ENCODE results near the gene ASB3. TPM values are rescaled to one million over a fixed set of nuclear protein-coding genes. Genes with fewer than 3 reads are reported as not detected.

ASB3 gene
- total and polyA plus RNA-seq, 2 donors (not counting 3 experiments of a cell fraction or from before 2014, with no cell fraction given) = 20.3 to 20.5 TPM

DNA sequence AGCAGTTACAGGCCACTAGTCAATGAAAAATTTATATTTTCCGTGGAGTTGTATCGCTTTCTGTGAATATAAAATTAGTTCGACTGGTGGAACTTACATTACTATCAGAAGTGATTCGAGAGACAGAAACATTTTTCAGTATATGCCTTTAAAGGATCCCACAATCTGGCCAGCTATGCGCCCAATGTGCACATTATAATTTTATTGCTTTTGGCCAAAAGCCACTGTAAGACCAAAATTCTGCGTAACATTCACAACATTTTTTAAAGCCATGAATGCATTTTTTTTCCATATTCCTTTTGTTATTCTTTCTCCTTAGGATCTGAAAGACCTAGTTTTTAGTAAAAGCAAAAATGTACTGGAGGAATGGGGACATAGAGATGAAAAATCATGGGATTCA is 150.2 kb downstream of the ASB3 start:
- DNase-seq (ENCODE audit: low read depth, low spot score) (no peak), FAIRE-seq (no peak)
- Histone ChIP-seq H2AFZ (ENCODE audit: low read depth, low read length) (no peak overlapping the region), H3K27ac (ENCODE audit: insufficient read depth, low read depth, low read length) (no peak overlapping the region), H3K9ac (replicated peaks; ENCODE audit: extremely low read depth, insufficient read depth, low read length) (no peak overlapping the region), H3K9me1 (replicated peaks; ENCODE audit: control insufficient read depth, extremely low read depth, insufficient read depth, low read length) (no peaks in the 10 kb centered on the region), H3K9me3 (replicated peaks; ENCODE audit: control insufficient read depth, insufficient read depth, low read length) (no peaks in the 10 kb centered on the region), H3K4me1 (ENCODE audit: control insufficient read depth, extremely low read depth, insufficient read depth, low read length) (no peaks in the 10 kb centered on the region), H4K20me1 (replicated peaks; ENCODE audit: control insufficient read depth, extremely low read depth, insufficient read depth, low read length) (no peaks in the 10 kb centered on the region), H3K27me3 (ENCODE audit: control insufficient read depth in 2 of 2, insufficient read depth in 2 of 2, low read length in 2 of 2) (no peaks in the 10 kb centered on the region), H3K79me2 (ENCODE audit: control insufficient read depth, insufficient read depth, low read length) (no peaks in the 10 kb centered on the region), H3K36me3 (ENCODE audit: control insufficient read depth in 2 of 2, extremely low read depth in 1 of 2, insufficient read depth in 2 of 2, low read length in 2 of 2) (no peaks in the 10 kb centered on the region), H3K4me2 (ENCODE audit: insufficient read depth, low read length) (no peak overlapping the region), H3K4me3 (replicated peaks in 1 of 3; ENCODE audit: insufficient read depth in 1 of 3, low read depth in 1 of 3, low read length in 3 of 3) (no peak overlapping the region)
- ChIA-PET POLR2A (no interaction called here), CTCF (no interaction called here)
- dilution Hi-C loops (cut with MboI; ENCODE audit: extremely low pct_ligation_motif_present, low sequenced_read_pairs) (no loop called here), intact Hi-C loops (cut with micrococcal nuclease) (no loop called here)
- TF ChIP-seq EZH2 (IDR thresholded peaks at IDR 0.05; ENCODE audit: borderline replicate concordance, low read depth, low read length, severe bottlenecking) (no peak), JUN (IDR thresholded peaks at IDR 0.05; ENCODE audit: borderline replicate concordance, insufficient read depth, insufficient read length, low read depth) (no peak), POLR2A (IDR thresholded peaks at IDR 0.05; ENCODE audit: low read depth, low read length) (no peak), GATA2 (IDR thresholded peaks at IDR 0.05; ENCODE audit: insufficient read depth, insufficient read length, low read depth, low read length) (no peak)
- TF ChIP-seq, protein P1, sequence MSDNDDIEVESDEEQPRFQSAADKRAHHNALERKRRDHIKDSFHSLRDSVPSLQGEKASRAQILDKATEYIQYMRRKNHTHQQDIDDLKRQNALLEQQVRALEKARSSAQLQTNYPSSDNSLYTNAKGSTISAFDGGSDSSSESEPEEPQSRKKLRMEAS (IDR thresholded peaks at IDR 0.05; ENCODE audit: insufficient read depth, insufficient read length) = no peak
- TF ChIP-seq, protein P2, sequence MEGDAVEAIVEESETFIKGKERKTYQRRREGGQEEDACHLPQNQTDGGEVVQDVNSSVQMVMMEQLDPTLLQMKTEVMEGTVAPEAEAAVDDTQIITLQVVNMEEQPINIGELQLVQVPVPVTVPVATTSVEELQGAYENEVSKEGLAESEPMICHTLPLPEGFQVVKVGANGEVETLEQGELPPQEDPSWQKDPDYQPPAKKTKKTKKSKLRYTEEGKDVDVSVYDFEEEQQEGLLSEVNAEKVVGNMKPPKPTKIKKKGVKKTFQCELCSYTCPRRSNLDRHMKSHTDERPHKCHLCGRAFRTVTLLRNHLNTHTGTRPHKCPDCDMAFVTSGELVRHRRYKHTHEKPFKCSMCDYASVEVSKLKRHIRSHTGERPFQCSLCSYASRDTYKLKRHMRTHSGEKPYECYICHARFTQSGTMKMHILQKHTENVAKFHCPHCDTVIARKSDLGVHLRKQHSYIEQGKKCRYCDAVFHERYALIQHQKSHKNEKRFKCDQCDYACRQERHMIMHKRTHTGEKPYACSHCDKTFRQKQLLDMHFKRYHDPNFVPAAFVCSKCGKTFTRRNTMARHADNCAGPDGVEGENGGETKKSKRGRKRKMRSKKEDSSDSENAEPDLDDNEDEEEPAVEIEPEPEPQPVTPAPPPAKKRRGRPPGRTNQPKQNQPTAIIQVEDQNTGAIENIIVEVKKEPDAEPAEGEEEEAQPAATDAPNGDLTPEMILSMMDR (IDR thresholded peaks at IDR 0.05; ENCODE audit: extremely low read depth in 1 of 2, insufficient read depth in 1 of 2, low read depth in 1 of 2, low read length in 2 of 2) = no peak
- BruUV-seq (replicated peaks) = no TSS peak

DNA sequence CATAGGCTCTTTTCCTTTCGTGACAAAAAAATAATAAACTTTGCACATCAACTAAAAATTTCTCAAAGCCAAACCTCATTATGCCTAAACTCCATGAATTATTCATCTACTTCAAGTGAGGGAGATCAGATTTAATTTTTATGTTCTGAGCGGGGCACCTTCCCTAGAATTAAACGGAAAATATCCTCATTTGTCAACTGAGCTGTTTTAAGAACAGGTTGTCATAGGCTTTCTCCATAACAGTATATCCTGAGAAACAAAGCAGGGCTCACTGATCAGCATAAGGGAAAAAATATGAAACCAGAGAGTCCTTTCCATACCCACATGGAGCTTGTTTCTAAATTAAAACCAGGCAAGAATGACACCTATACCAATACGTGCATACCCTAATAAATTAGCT is 150.6 kb downstream of the ASB3 start:
- POLR2A ChIA-PET = no interaction called here
- intact Hi-C loops (cut with micrococcal nuclease) (no loop called here), dilution Hi-C loops (cut with MboI; ENCODE audit: extremely low pct_ligation_motif_present, low sequenced_read_pairs) (no loop called here)

More for the DNA sequence above, 150.6 kb downstream of the ASB3 start:
- no peaks in the 10 kb centered on the region for H3K79me2 ChIP-seq (ENCODE audit: control insufficient read depth, insufficient read depth, low read length)
- DNase-seq (ENCODE audit: low read depth, low spot score) (no peak), FAIRE-seq (no peak)
- H3K4me2 ChIP-seq (ENCODE audit: insufficient read depth, low read length) = no peak overlapping the region
- no peak overlapping the region for H3K27ac ChIP-seq (ENCODE audit: insufficient read depth, low read depth, low read length)
- H3K9me3 ChIP-seq (replicated peaks; ENCODE audit: control insufficient read depth, insufficient read depth, low read length) = no peaks in the 10 kb centered on the region
- H3K36me3 ChIP-seq (ENCODE audit: control insufficient read depth in 2 of 2, extremely low read depth in 1 of 2, insufficient read depth in 2 of 2, low read length in 2 of 2) = no peaks in the 10 kb centered on the region
- CTCF ChIA-PET = no interaction called here
- H2AFZ ChIP-seq (ENCODE audit: low read depth, low read length) = no peak overlapping the region
- no peak overlapping the region for H3K4me3 ChIP-seq (replicated peaks in 1 of 3; ENCODE audit: insufficient read depth in 1 of 3, low read depth in 1 of 3, low read length in 3 of 3)
- H3K27me3 ChIP-seq (ENCODE audit: control insufficient read depth in 2 of 2, insufficient read depth in 2 of 2, low read length in 2 of 2) = no peaks in the 10 kb centered on the region
- no peaks in the 10 kb centered on the region for H4K20me1 ChIP-seq (replicated peaks; ENCODE audit: control insufficient read depth, extremely low read depth, insufficient read depth, low read length)
- TF ChIP-seq GATA2 (IDR thresholded peaks at IDR 0.05; ENCODE audit: insufficient read depth, insufficient read length, low read depth, low read length) = no peak
- TF ChIP-seq POLR2AphosphoS5 (IDR thresholded peaks at IDR 0.05; ENCODE audit: insufficient read depth, low read depth, low read length) = no peak
- no peak for TF ChIP-seq FOS (IDR thresholded peaks at IDR 0.05; ENCODE audit: borderline replicate concordance, insufficient read depth, low read length)
- TF ChIP-seq, protein P2 (IDR thresholded peaks at IDR 0.05; ENCODE audit: extremely low read depth in 1 of 2, insufficient read depth in 1 of 2, low read depth in 1 of 2, low read length in 2 of 2) = no peak
- TF ChIP-seq, protein P1 (IDR thresholded peaks at IDR 0.05; ENCODE audit: insufficient read depth, insufficient read length) = no peak
- TF ChIP-seq EZH2 (IDR thresholded peaks at IDR 0.05; ENCODE audit: borderline replicate concordance, low read depth, low read length, severe bottlenecking) = no peak
- TF ChIP-seq MYC (IDR thresholded peaks at IDR 0.05; ENCODE audit: low read depth, low read length) = no peak
- TF ChIP-seq JUN (IDR thresholded peaks at IDR 0.05; ENCODE audit: borderline replicate concordance, insufficient read depth, insufficient read length, low read depth) = no peak
- no peak for TF ChIP-seq POLR2A (IDR thresholded peaks at IDR 0.05; ENCODE audit: low read depth, low read length)
- no peaks in the 10 kb centered on the region for H3K4me1 ChIP-seq (ENCODE audit: control insufficient read depth, extremely low read depth, insufficient read depth, low read length)
- no TSS peak for BruUV-seq (replicated peaks)
- no peak overlapping the region for H3K9ac ChIP-seq (replicated peaks; ENCODE audit: extremely low read depth, insufficient read depth, low read length)
- no peaks in the 10 kb centered on the region for H3K9me1 ChIP-seq (replicated peaks; ENCODE audit: control insufficient read depth, extremely low read depth, insufficient read depth, low read length)

All from endothelial cell of umbilical vein (primary cell).